ENCODE results near the gene TPGS2.

- TF ChIP-seq CTCF (IDR thresholded peaks at IDR 0.05; ENCODE audit: poor library complexity, severe bottlenecking) (no peak), EZH2 (IDR thresholded peaks at IDR 0.05; ENCODE audit: borderline replicate concordance, insufficient read depth, low read length, poor library complexity, severe bottlenecking) (no peak), EP300 (conservative IDR thresholded peaks at IDR 0.05; ENCODE audit: poor library complexity, severe bottlenecking) (no peak), POLR2AphosphoS5 (IDR thresholded peaks at IDR 0.05) (no peak), MXI1 (conservative IDR thresholded peaks at IDR 0.05; ENCODE audit: poor library complexity, severe bottlenecking) (no peak)
Measured at GRCh38 chr18:36813101-36813775, 15.6 kb downstream of the TPGS2 start.

Measured in neural cell (in vitro differentiated cells).